Brain microvascular endothelial cell (primary cell): ENCODE results near the gene PRM2.

Experiments used
- DNase-seq: peaks from one replicate; pipeline ENCODE4 v3.0.0-alpha.2; 2020
- H3K27ac ChIP-seq: fragments of 250-450 bp; sonication (Bioruptor Pico); 2 replicates; pipeline ENCODE4 v1.5.1; 2020; ENCODE audit warnings: mild to moderate bottlenecking, moderate library complexity
- H3K27me3 ChIP-seq: fragments of 250-450 bp; sonication (Bioruptor Pico); replicated peaks from 2 replicates; pipeline ENCODE4 v1.5.1; 2020; ENCODE audit warnings: mild to moderate bottlenecking
- H3K36me3 ChIP-seq: fragments of 250-450 bp; sonication (Bioruptor Pico); replicated peaks from 2 replicates; pipeline ENCODE4 v1.5.1; 2020; ENCODE audit warnings: mild to moderate bottlenecking
- H3K4me3 ChIP-seq: 2 replicates; pipeline ENCODE4 v1.5.1; 2011; ENCODE audit warnings: low read depth, mild to moderate bottlenecking, control low read depth, low read length, moderate library complexity
- CTCF ChIP-seq: IDR thresholded peaks from 2 replicates; pipeline ENCODE4 v1.5.1; 2011; ENCODE audit warnings: low read depth, mild to moderate bottlenecking, moderate library complexity, low read length, control low read depth, inconsistent platforms; ENCODE audit errors: missing control alignments
- in situ Hi-C: cut with HindIII; loops from 2 replicates; pipeline ENCODE4 v1.10.0; 2017; ENCODE audit warnings: low sequenced_read_pairs, low pct_ligation_motif_present

PRM2 gene

GRCh38 chr16:11320170-11320569 is 43.9 kb upstream of the PRM2 start:
- in situ Hi-C loops: no loop called here
- Histone ChIP-seq H3K27me3 (no peaks in the 10 kb centered on the region), H3K27ac (no peak overlapping the region), H3K36me3 (no peaks in the 10 kb centered on the region), H3K4me3 (no peak overlapping the region)
- DNase-seq: no peak
- no peak for TF ChIP-seq CTCF

GRCh38 chr16:11319529-11320146 is 43.4 kb upstream of the PRM2 start:
- no peak for TF ChIP-seq CTCF
- Histone ChIP-seq H3K27me3 (no peaks in the 10 kb centered on the region), H3K27ac (no peak overlapping the region), H3K4me3 (no peak overlapping the region), H3K36me3 (no peaks in the 10 kb centered on the region)
- no peak for DNase-seq
- in situ Hi-C loops: no loop called here

- no peaks in the 10 kb centered on the region for H3K36me3 ChIP-seq
- no peak for DNase-seq
- no peak overlapping the region for H3K4me3 ChIP-seq
- no peak overlapping the region for H3K27ac ChIP-seq
- no peak for TF ChIP-seq CTCF
- in situ Hi-C loops: no loop called here
- H3K27me3 ChIP-seq: no peaks in the 10 kb centered on the region
These were observed 42.5 kb upstream of the PRM2 start for GRCh38 chr16:11318817-11319216.

- no peak overlapping the region for H3K4me3 ChIP-seq
- H3K36me3 ChIP-seq: no peaks in the 10 kb centered on the region
- no peaks in the 10 kb centered on the region for H3K27me3 ChIP-seq
- no peak for DNase-seq
- no peak overlapping the region for H3K27ac ChIP-seq
- TF ChIP-seq CTCF: no peak
- in situ Hi-C loops: no loop called here
These were observed 40.2 kb upstream of the PRM2 start for GRCh38 chr16:11316331-11317015.

GRCh38 chr16:11315510-11315909 is 39.2 kb upstream of the PRM2 start:
- Histone ChIP-seq H3K4me3 (no peak overlapping the region), H3K27ac (no peak overlapping the region), H3K36me3 (no peaks in the 10 kb centered on the region), H3K27me3 (no peaks in the 10 kb centered on the region)
- in situ Hi-C loops: no loop called here
- DNase-seq: peak; percentile 45
- peak; percentile 68 for TF ChIP-seq CTCF
